Breast epithelium (tissue), 3 donors: ENCODE results near the gene KCNK10.

ENCODE experiments used
- CTCF ChIP-seq, 3 donors: fragments of 450-650 bp; IDR thresholded peaks; one replicate each; pipeline ENCODE4 v1.5.1; 2016 to 2017; ENCODE audit warnings: antibody characterized with exemption in 3 of 3, mild to moderate bottlenecking in 3 of 3, moderate library complexity in 3 of 3
- POLR2A ChIP-seq: fragments of 450-650 bp; IDR thresholded peaks from one replicate; pipeline ENCODE4 v1.6.1; 2016; ENCODE audit warnings: antibody characterized with exemption, mild to moderate bottlenecking, moderate library complexity
- POLR2AphosphoS5 ChIP-seq, 3 donors: sonication (generic); formaldehyde crosslinking; IDR thresholded peaks; one replicate each; pipeline ENCODE4 v1.6.1; 2017; ENCODE audit warnings: antibody characterized with exemption in 3 of 3

GRCh38 chr14:88251650-88252049 lies 71.4 kb downstream of the KCNK10 start:
- no peak for TF ChIP-seq CTCF (IDR thresholded peaks at IDR 0.05)
- TF ChIP-seq POLR2A, result no peak
- TF ChIP-seq POLR2AphosphoS5 (IDR thresholded peaks at IDR 0.05), result no peak
